Measurements from ENCODE around the gene LIG1.

DNA sequence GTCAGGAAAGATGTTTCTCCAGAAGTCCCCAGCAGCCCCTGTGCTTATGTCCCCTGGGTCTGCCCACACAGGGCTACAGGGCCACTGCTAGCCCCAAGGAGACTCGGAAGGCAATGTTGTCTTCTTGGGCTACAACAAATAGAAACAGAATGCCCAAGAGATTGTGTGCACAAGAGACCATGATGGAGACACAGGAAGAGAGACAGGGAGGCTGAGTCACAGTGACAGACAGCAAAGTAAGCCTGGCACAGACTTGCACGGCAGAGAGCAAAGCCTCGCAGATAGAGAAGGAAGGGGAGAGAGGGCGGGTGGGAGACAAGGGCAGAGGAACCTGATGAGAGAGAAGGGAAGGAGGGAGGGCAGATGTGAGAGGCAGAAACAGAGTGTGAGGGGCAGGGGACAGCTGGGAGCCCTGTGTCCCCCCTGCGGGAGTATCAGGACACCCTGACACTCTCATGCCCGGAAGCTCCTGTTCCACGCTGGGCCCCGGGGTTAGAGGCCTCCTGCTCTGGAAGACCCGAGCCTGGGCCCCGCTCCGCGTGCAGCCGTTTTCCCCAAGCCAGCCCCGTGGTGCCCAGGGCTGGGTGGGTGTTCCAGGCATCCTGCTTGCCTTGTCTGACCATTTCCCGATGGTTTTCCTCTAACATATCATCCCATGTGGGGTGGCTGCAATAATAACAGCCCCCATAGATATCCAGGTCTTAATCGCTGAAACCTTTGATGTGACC lies 56.8 kb downstream of the LIG1 start:
- TF ChIP-seq, protein P1, sequence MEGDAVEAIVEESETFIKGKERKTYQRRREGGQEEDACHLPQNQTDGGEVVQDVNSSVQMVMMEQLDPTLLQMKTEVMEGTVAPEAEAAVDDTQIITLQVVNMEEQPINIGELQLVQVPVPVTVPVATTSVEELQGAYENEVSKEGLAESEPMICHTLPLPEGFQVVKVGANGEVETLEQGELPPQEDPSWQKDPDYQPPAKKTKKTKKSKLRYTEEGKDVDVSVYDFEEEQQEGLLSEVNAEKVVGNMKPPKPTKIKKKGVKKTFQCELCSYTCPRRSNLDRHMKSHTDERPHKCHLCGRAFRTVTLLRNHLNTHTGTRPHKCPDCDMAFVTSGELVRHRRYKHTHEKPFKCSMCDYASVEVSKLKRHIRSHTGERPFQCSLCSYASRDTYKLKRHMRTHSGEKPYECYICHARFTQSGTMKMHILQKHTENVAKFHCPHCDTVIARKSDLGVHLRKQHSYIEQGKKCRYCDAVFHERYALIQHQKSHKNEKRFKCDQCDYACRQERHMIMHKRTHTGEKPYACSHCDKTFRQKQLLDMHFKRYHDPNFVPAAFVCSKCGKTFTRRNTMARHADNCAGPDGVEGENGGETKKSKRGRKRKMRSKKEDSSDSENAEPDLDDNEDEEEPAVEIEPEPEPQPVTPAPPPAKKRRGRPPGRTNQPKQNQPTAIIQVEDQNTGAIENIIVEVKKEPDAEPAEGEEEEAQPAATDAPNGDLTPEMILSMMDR (IDR thresholded peaks at IDR 0.05; ENCODE audit: low read depth, low read length, poor library complexity, severe bottlenecking) = no peak
- no peak for TF ChIP-seq EZH2phosphoT487 (IDR thresholded peaks at IDR 0.05; ENCODE audit: borderline replicate concordance, low read length)

All from DOHH2 (cell line).